OCI-LY7 (cell line): ENCODE measurements around the gene HABP4. TPM values are rescaled to one million over a fixed set of nuclear protein-coding genes. Genes with fewer than 3 reads are reported as not detected.

Experiments used
- BruUV-seq: library from RNA; stranded (reverse); fragments of 400-500 nt; replicated peaks from 2 replicates; lab custom pipeline; 2021; lab: Mats Ljungman, UMichigan
- CTCF ChIA-PET: fragments of 300-600 bp; sonication (Branson Sonifier 250); formaldehyde crosslinking; loops from one replicate; lab custom pipeline; 2022; ENCODE audit warnings: antibody characterized with exemption; ENCODE audit not compliant: unreplicated experiment; lab: Charles Lee
- POLR2A ChIA-PET: fragments of 300-600 bp; sonication (Branson Sonifier 250); formaldehyde crosslinking; loops from one replicate; lab custom pipeline; 2022; ENCODE audit warnings: antibody characterized with exemption; lab: Charles Lee
- DNase-seq: peaks from one replicate; pipeline ENCODE4 v3.0.0-alpha.2; 2015; ENCODE audit warnings: low spot score
- H2AFZ ChIP-seq: fragments of 200-600 bp; sonication (generic), shearing (Covaris generic); 2 replicates; pipeline ENCODE4 v1.6.1; 2014; ENCODE audit warnings: mild to moderate bottlenecking, antibody characterized with exemption, low read length, moderate library complexity
- H3K27ac ChIP-seq: fragments of 200-600 bp; sonication (generic); 2 replicates; pipeline ENCODE4 v1.5.1; 2014; ENCODE audit warnings: mixed run types, low read depth, mild to moderate bottlenecking, moderate library complexity, low read length, inconsistent platforms; ENCODE audit not compliant: poor library complexity, severe bottlenecking
- H3K36me3 ChIP-seq: fragments of 200-600 bp; sonication (generic); 2 replicates; pipeline ENCODE4 v1.6.1; 2014; ENCODE audit warnings: mild to moderate bottlenecking, antibody characterized with exemption, low read length, moderate library complexity, mixed read lengths; ENCODE audit not compliant: insufficient read depth
- H3K4me1 ChIP-seq: fragments of 200-600 bp; sonication (generic); 2 replicates; pipeline ENCODE4 v1.5.1; 2014; ENCODE audit warnings: mild to moderate bottlenecking, low read length; ENCODE audit not compliant: insufficient read depth, poor library complexity, severe bottlenecking
- H3K4me2 ChIP-seq: fragments of 200-600 bp; sonication (generic); 2 replicates; pipeline ENCODE4 v1.6.1; 2014; ENCODE audit warnings: mild to moderate bottlenecking, low read length
- H3K4me3 ChIP-seq: fragments of 200-600 bp; sonication (generic); 2 replicates; pipeline ENCODE4 v1.5.1; 2014; ENCODE audit warnings: mild to moderate bottlenecking, low read depth, low read length; ENCODE audit not compliant: poor library complexity, severe bottlenecking
- H3K79me2 ChIP-seq: fragments of 200-600 bp; sonication (generic); 2 replicates; pipeline ENCODE4 v1.6.1; 2016; ENCODE audit warnings: low read depth, mild to moderate bottlenecking, low read length, moderate library complexity, mixed read lengths; ENCODE audit not compliant: insufficient read depth
- H3K9me2 ChIP-seq: fragments of 200-600 bp; sonication (generic); 2 replicates; pipeline ENCODE4 v1.6.1; 2016; ENCODE audit warnings: mild to moderate bottlenecking, low read length, mixed read lengths; ENCODE audit not compliant: insufficient read depth
- H3K9me3 ChIP-seq: fragments of 200-600 bp; sonication (generic); 2 replicates; pipeline ENCODE4 v1.6.1; 2014; ENCODE audit warnings: mild to moderate bottlenecking, mixed run types, low read length, mixed read lengths
- H4K20me1 ChIP-seq: fragments of 200-600 bp; sonication (generic); 2 replicates; pipeline ENCODE4 v1.6.1; 2014; ENCODE audit warnings: mild to moderate bottlenecking, antibody characterized with exemption, low read length, moderate library complexity, mixed read lengths; ENCODE audit not compliant: insufficient read depth
- CTCF ChIP-seq: fragments of 200-600 bp; sonication (generic); conservative IDR thresholded peaks from 2 replicates; pipeline ENCODE4 v1.5.1; 2014; ENCODE audit warnings: mild to moderate bottlenecking, antibody characterized with exemption, low read length, moderate library complexity, mixed read lengths
- EZH2phosphoT487 ChIP-seq: fragments of 200-600 bp; sonication (generic); IDR thresholded peaks from 2 replicates; pipeline ENCODE4 v1.6.1; 2018; ENCODE audit warnings: low read depth, borderline replicate concordance, mild to moderate bottlenecking, mixed run types, antibody characterized with exemption, low read length, moderate library complexity, mixed read lengths
- intact Hi-C: fragments of 100-400 bp; cut with micrococcal nuclease; formaldehyde crosslinking; loops from one replicate; pipeline ENCODE4 v1.10.0; 2022; ENCODE audit not compliant: unreplicated experiment
- total RNA-seq, 2 experiments: library from RNA; depleted of rRNA in 1 of 2; stranded (reverse); fragments of >200 nt in 1 of 2; shearing (Covaris generic) in 1 of 2; gene quantifications; 2 replicates each; pipeline ENCODE4 v1.2.3, GENCODE V29; 2014 to 2022

HABP4 gene
- total RNA-seq, 2 experiments from 2014 or later = 6.0 to 11.0 TPM

GRCh38 chr9:96524764-96525163, 74.8 kb downstream of the HABP4 start:
- H3K9me3 ChIP-seq = no peaks in the 10 kb centered on the region
- no TSS peak for BruUV-seq
- no peak overlapping the region for H3K4me3 ChIP-seq
- CTCF ChIA-PET = no interaction called here
- intact Hi-C loops = no loop called here
- H3K79me2 ChIP-seq = no peaks in the 10 kb centered on the region
- no peaks in the 10 kb centered on the region for H3K36me3 ChIP-seq
- H3K4me2 ChIP-seq = no peak overlapping the region
- DNase-seq = no peak
- H4K20me1 ChIP-seq = no peaks in the 10 kb centered on the region
- no peak overlapping the region for H3K27ac ChIP-seq
- TF ChIP-seq EZH2phosphoT487 (no peak), CTCF (no peak)
- H3K9me2 ChIP-seq = no peaks in the 10 kb centered on the region; the same call in 1 of the 2 replicates
- H2AFZ ChIP-seq = no peak overlapping the region
- no peaks in the 10 kb centered on the region for H3K4me1 ChIP-seq
- POLR2A ChIA-PET = no interaction called here

DNA sequence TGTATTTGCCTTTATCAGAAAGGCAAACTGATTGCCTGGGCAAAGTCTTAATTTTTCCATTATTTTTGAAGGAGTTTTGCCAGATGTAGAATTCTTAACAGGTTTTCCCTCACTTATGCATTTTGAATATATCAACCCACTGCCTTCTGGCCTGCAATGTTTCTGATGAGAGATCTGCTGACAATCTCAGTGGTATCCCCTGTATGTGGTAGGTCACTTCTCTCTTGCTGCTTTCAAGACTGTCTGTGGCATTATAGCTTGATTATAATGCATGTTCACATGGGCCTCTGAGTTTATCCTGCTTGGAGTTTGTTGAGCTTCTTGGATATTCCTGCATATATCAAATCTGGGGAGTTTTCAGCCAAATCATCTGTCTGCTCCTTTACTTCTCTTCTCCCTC, 82.2 kb downstream of the HABP4 start:
- Histone ChIP-seq H2AFZ (no peak overlapping the region), H3K4me2 (no peak overlapping the region), H3K36me3 (no peaks in the 10 kb centered on the region), H3K4me1 (no peaks in the 10 kb centered on the region), H3K79me2 (no peaks in the 10 kb centered on the region), H3K4me3 (no peak overlapping the region), H4K20me1 (no peaks in the 10 kb centered on the region), H3K9me2 (no peaks in the 10 kb centered on the region), H3K27ac (no peak overlapping the region), H3K9me3 (no peaks in the 10 kb centered on the region)
- no peak for DNase-seq
- ChIA-PET POLR2A (no interaction called here), CTCF (no interaction called here)
- no TSS peak for BruUV-seq
- intact Hi-C loops = no loop called here
- TF ChIP-seq CTCF (no peak), EZH2phosphoT487 (no peak)

DNA sequence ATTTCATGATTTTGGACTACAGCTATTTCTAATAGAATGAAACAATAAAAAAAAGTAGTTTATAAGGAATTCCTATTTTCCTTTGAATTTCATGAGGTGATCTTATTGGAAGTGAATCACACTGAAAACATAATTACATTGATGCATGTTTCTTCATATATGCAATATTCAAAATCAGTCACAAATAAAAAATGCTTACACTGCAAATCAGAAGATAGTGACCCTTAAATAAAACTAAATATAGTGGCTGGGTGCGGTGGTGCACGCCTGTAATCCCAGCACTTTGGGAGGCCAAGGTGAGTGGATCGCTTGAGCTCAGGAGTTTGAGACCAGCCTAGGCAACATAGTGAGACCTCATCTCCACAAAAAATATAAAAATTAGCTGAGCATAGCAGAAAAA, 90.1 kb downstream of the HABP4 start:
- Histone ChIP-seq H3K79me2 (no peaks in the 10 kb centered on the region), H3K4me2 (no peak overlapping the region), H3K9me3 (no peaks in the 10 kb centered on the region), H3K4me3 (no peak overlapping the region), H4K20me1 (no peaks in the 10 kb centered on the region), H3K9me2 (no peaks in the 10 kb centered on the region), H3K27ac (no peak overlapping the region), H3K36me3 (no peaks in the 10 kb centered on the region), H3K4me1 (no peaks in the 10 kb centered on the region), H2AFZ (no peak overlapping the region)
- CTCF ChIA-PET = no interaction called here
- TF ChIP-seq EZH2phosphoT487 (no peak), CTCF (no peak)
- POLR2A ChIA-PET = no interaction called here
- no TSS peak for BruUV-seq
- intact Hi-C loops = no loop called here
- DNase-seq = no peak

Other genes starting within 250 kb of the HABP4 start
- gene HSD17B3, start 148.0 kb upstream of the HABP4 start, total RNA-seq (2014; rRNA removed; shearing (Covaris generic)) = not detected in 2 replicates
- gene HSD17B3, start 148.0 kb upstream of the HABP4 start, total RNA-seq (2022) = not detected in 2 replicates
- gene SLC35D2, start 66.5 kb upstream of the HABP4 start, total RNA-seq (2014; rRNA removed; shearing (Covaris generic)) = 0.44 and 1.4 TPM in 2 replicates
- gene SLC35D2, start 66.5 kb upstream of the HABP4 start, total RNA-seq (2022) = 1.3 and 1.4 TPM in 2 replicates
- 33.3 and 35.1 TPM in 2 replicates for gene ZNF367, start 31.8 kb upstream of the HABP4 start, total RNA-seq (2014; rRNA removed; shearing (Covaris generic))
- 24.6 and 31.6 TPM in 2 replicates for gene ZNF367, start 31.8 kb upstream of the HABP4 start, total RNA-seq (2022)
- gene CDC14B, start 169.7 kb downstream of the HABP4 start, total RNA-seq (2014; rRNA removed; shearing (Covaris generic)) = not detected in 2 replicates
- 0.27 and 0.44 TPM in 2 replicates for gene CDC14B, start 169.7 kb downstream of the HABP4 start, total RNA-seq (2022)
- gene PRXL2C, start 205.1 kb downstream of the HABP4 start, total RNA-seq (2014; rRNA removed; shearing (Covaris generic)) = not detected in 2 replicates
- not detected in 2 replicates for gene PRXL2C, start 205.1 kb downstream of the HABP4 start, total RNA-seq (2022)